HepG2 (cell line): ENCODE data around the gene TMC2. TPM values are rescaled to one million over a fixed set of nuclear protein-coding genes. Genes with fewer than 3 reads are reported as not detected.

Experiments used
- ATAC-seq: fragments of 200-7000 bp; cut with Tn5 transposase; 3 replicates; pipeline ENCODE4 v1.9.1; 2020; ENCODE audit warnings: mild to moderate bottlenecking, moderate library complexity
- BruUV-seq: library from RNA; stranded (reverse); fragments of 400-500 nt; replicated peaks from 2 replicates; lab custom pipeline; 2021; lab: Mats Ljungman, UMichigan
- CTCF ChIA-PET: fragments of 300-600 bp; formaldehyde crosslinking; extraction: SDS; loops from one replicate; lab custom pipeline; 2021; ENCODE audit warnings: low total read pairs, inconsistent platforms, low intra/inter-chr PET ratio; lab: Yijun Ruan, JAX
- POLR2A ChIA-PET: fragments of 350-600 bp; sonication (Branson Sonifier 250); formaldehyde crosslinking; loops from one replicate; lab custom pipeline; 2020; ENCODE audit warnings: antibody characterized with exemption, inconsistent platforms; lab: Yijun Ruan, JAX
- DNase-seq: peaks from one replicate; pipeline ENCODE4 v3.0.0-alpha.2; 2015; ENCODE audit warnings: low spot score
- FAIRE-seq: peaks from 3 replicates; lab custom pipeline; 2011; peaks lifted over from hg19 to GRCh38; lab: Jason Lieb, UNC
- H2AFZ ChIP-seq: one replicate; pipeline ENCODE4 v1.6.1; 2011; ENCODE audit warnings: low read length, inconsistent platforms
- H3K27ac ChIP-seq: fragments of 300-600 bp; 3 replicates; pipeline ENCODE4 v1.8.0; 2011; ENCODE audit warnings: mixed run types, mild to moderate bottlenecking, mixed read lengths, low read length, inconsistent platforms; ENCODE audit not compliant: insufficient read depth; ENCODE audit errors: extremely low read length
- H3K27me3 ChIP-seq, 2 experiments: fragments of 200-600 bp in 1 of 2; 2 replicates in 1 of 2; 3 replicates in 1 of 2; pipeline versions ENCODE4 v1.6.0 to v1.8.0; 2011; ENCODE audit warnings: low read length in 2 of 2, mild to moderate bottlenecking in 2 of 2, moderate library complexity in 2 of 2, inconsistent platforms in 1 of 2; ENCODE audit not compliant: insufficient read depth in 2 of 2, control insufficient read depth in 1 of 2
- H3K36me3 ChIP-seq, 2 experiments: fragments of 200-600 bp in 1 of 2; replicated peaks in 1 of 2; 2 replicates in 1 of 2; 3 replicates in 1 of 2; pipeline versions ENCODE4 v1.5.1 to v1.8.0; 2011; ENCODE audit warnings: low read length in 2 of 2, inconsistent platforms in 1 of 2; ENCODE audit not compliant: insufficient read depth in 2 of 2, control insufficient read depth in 1 of 2
- H3K4me1 ChIP-seq: 2 replicates; pipeline ENCODE4 v1.5.1; 2012; ENCODE audit warnings: low read length, inconsistent platforms; ENCODE audit not compliant: insufficient read depth
- H3K4me2 ChIP-seq: 2 replicates; pipeline ENCODE4 v1.6.0; 2011; ENCODE audit warnings: low read depth, low read length, inconsistent platforms
- H3K4me3 ChIP-seq, 3 experiments: fragments of 200-600 bp in 1 of 3; sonication (generic), shearing (Covaris generic) in 1 of 3; replicated peaks in 1 of 3; 2 replicates each; pipeline ENCODE4 v1.5.1; 2011 to 2016; ENCODE audit warnings: low read length in 3 of 3, inconsistent platforms in 2 of 3, low read depth in 2 of 3, mild to moderate bottlenecking in 2 of 3, control low read depth in 1 of 3, mixed read lengths in 1 of 3; ENCODE audit not compliant: insufficient read depth in 1 of 3
- H3K79me2 ChIP-seq: one replicate; pipeline ENCODE4 v1.6.1; 2011; ENCODE audit warnings: low read length, inconsistent platforms; ENCODE audit not compliant: insufficient read depth
- H3K9ac ChIP-seq: 2 replicates; pipeline ENCODE4 v1.6.0; 2011; ENCODE audit warnings: mild to moderate bottlenecking, low read depth, low read length, inconsistent platforms; ENCODE audit not compliant: insufficient read depth
- H3K9me3 ChIP-seq: 2 replicates; pipeline ENCODE4 v1.5.1; 2012; ENCODE audit warnings: mild to moderate bottlenecking, low read length
- H4K20me1 ChIP-seq: 2 replicates; pipeline ENCODE4 v1.6.0; 2011; ENCODE audit warnings: inconsistent platforms, mild to moderate bottlenecking, low read length, moderate library complexity; ENCODE audit not compliant: insufficient read depth
- BHLHE40 ChIP-seq: IDR thresholded peaks from 2 replicates; pipeline ENCODE4 v1.6.1; 2011; ENCODE audit warnings: low read length, improper control_type of control experiment
- FOSL1 ChIP-seq: sonication (generic); formaldehyde crosslinking; IDR thresholded peaks from 2 replicates; pipeline ENCODE4 v1.9.0; 2021; ENCODE audit warnings: missing genetic modification reagents, borderline replicate concordance
- GLMP ChIP-seq: sonication (generic); formaldehyde crosslinking; IDR thresholded peaks from 2 replicates; pipeline ENCODE4 v1.9.0; 2021; ENCODE audit warnings: missing genetic modification reagents, mild to moderate bottlenecking, borderline replicate concordance
- NKX3-1 ChIP-seq: sonication (generic); formaldehyde crosslinking; IDR thresholded peaks from 2 replicates; pipeline ENCODE4 v1.5.0; 2020; ENCODE audit warnings: missing genetic modification reagents
- ONECUT2 ChIP-seq: sonication (generic); formaldehyde crosslinking; IDR thresholded peaks from 2 replicates; pipeline ENCODE4 v1.4.0; 2020; ENCODE audit warnings: missing genetic modification reagents
- ZFAT ChIP-seq: sonication (generic); formaldehyde crosslinking; conservative IDR thresholded peaks from 2 replicates; pipeline ENCODE4 v1.8.1; 2023; ENCODE audit warnings: missing genetic modification reagents, inconsistent platforms
- ZFP1 ChIP-seq: IDR thresholded peaks from 2 replicates; pipeline ENCODE4 v1.6.1; 2016
- ZNF367 ChIP-seq: sonication (generic); formaldehyde crosslinking; IDR thresholded peaks from 2 replicates; pipeline ENCODE4 v1.4.0; 2020; ENCODE audit warnings: missing genetic modification reagents, borderline replicate concordance
- ZNF639 ChIP-seq: conservative IDR thresholded peaks from 2 replicates; pipeline ENCODE4 v1.6.1; 2018; ENCODE audit warnings: missing genetic modification reagents
- ZNF724P ChIP-seq: sonication (generic); formaldehyde crosslinking; IDR thresholded peaks from 2 replicates; pipeline ENCODE4 v1.8.0; 2022; ENCODE audit warnings: missing genetic modification reagents, borderline replicate concordance
- ZNF816 ChIP-seq: sonication (generic); formaldehyde crosslinking; IDR thresholded peaks from 2 replicates; pipeline ENCODE4 v1.8.0; 2022; ENCODE audit warnings: missing genetic modification reagents, mild to moderate bottlenecking, borderline replicate concordance
- WGBS: methylation state at CpG from one replicate; pipeline ENCODE4 v1.1.6; 2017; ENCODE audit warnings: low lambda C conversion rate; 5-methylcytosine and 5-hydroxymethylcytosine counted together
- in situ Hi-C: cut with HindIII; loops from 2 replicates; pipeline ENCODE4 v1.10.0; 2017; ENCODE audit warnings: low pct_unique_long_range_greater_than_20kb; ENCODE audit not compliant: extremely low pct_ligation_motif_present
- intact Hi-C: fragments of 100-400 bp; cut with micrococcal nuclease; formaldehyde crosslinking; loops from one replicate; pipeline ENCODE4 v1.10.0; 2022; ENCODE audit not compliant: unreplicated experiment
- polyA plus RNA-seq, 8 experiments: library from polyadenylated mRNA; depleted of rRNA in 3 of 8; stranded (reverse) in 7 of 8; unstranded in 1 of 8; fragments of >200 nt; fragmentation: Illumina TruSeq in 4 of 8; extraction: Trizol in 4 of 8; gene quantifications; 2 replicates each; pipeline versions ENCODE4 v1.2.1 to v1.2.3, GENCODE V29; 2011 to 2016; ENCODE audit warnings: low read depth in 4 of 8, missing spikeins in 1 of 8, mixed read lengths in 1 of 8; ENCODE audit not compliant: insufficient read depth in 1 of 8
- total RNA-seq, 5 experiments: library from RNA; depleted of rRNA; stranded (reverse); fragments of >200 nt; fragmentation: Illumina TruSeq; extraction: Trizol; gene quantifications; 2 replicates each; pipeline ENCODE4 v1.2.3, GENCODE V29; 2016; ENCODE audit warnings: low read depth in 1 of 5
- TF ChIP-seq, protein P1 (sequence below): sonication (generic); formaldehyde crosslinking; IDR thresholded peaks from 2 replicates; pipeline ENCODE4 v1.5.0; 2020; ENCODE audit warnings: mild to moderate bottlenecking, missing genetic modification reagents, borderline replicate concordance

TMC2 gene
- total and polyA plus RNA-seq, 2 of the 13 experiments (the other 11 are each of a cell fraction or from before 2014, with no cell fraction given) = not detected

- H2AFZ ChIP-seq = no peak overlapping the region
- H3K36me3 ChIP-seq = no peaks in the 10 kb centered on the region
- no peak overlapping the region for H3K9ac ChIP-seq
- peaks cover 0 to 8% of the 10 kb centered on the region in 2 experiments; a peak in 2 of 5 replicates for H3K27me3 ChIP-seq
- H3K4me1 ChIP-seq = no peaks in the 10 kb centered on the region
- TF ChIP-seq, protein P1, sequence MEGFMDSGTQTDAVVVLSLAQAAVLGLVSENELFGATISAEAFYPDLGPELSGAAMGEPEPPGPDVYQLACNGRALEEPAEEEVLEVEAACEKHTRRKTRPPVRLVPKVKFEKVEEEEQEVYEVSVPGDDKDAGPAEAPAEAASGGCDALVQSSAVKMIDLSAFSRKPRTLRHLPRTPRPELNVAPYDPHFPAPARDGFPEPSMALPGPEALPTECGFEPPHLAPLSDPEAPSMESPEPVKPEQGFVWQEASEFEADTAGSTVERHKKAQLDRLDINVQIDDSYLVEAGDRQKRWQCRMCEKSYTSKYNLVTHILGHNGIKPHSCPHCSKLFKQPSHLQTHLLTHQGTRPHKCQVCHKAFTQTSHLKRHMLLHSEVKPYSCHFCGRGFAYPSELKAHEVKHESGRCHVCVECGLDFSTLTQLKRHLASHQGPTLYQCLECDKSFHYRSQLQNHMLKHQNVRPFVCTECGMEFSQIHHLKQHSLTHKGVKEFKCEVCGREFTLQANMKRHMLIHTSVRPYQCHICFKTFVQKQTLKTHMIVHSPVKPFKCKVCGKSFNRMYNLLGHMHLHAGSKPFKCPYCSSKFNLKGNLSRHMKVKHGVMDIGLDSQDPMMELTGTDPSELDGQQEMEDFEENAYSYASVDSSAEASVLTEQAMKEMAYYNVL = no peak
- TF ChIP-seq ONECUT2 (CRISPR knock-in tag) (no peak), GLMP (CRISPR knock-in tag) (no peak), BHLHE40 (no peak), ZNF816 (no peak), ZNF724P (CRISPR knock-in tag) (no peak), ZFP1 (no peak), ZFAT (CRISPR knock-in tag) (no peak), ZNF367 (CRISPR knock-in tag) (no peak), FOSL1 (CRISPR knock-in tag) (no peak), ZNF639 (no peak), NKX3-1 (CRISPR knock-in tag) (no peak)
- TF ChIP-seq, all 625 proteins: peak for 0
- ChIA-PET CTCF (no interaction called here), POLR2A (interaction anchor here (3.1 kb wide), 1 partner anchor 9 kb away, joined by 15 read pairs; the partner anchor contains the start of gene NOP56)
- BruUV-seq = no TSS peak
- Histone ChIP-seq H3K4me3 (no peak overlapping the region), H3K27ac (no peak overlapping the region), H3K9me3 (no peaks in the 10 kb centered on the region), H4K20me1 (no peaks in the 10 kb centered on the region), H3K4me2 (no peak overlapping the region), H3K79me2 (no peaks in the 10 kb centered on the region)
- in situ Hi-C loops (no loop called here), intact Hi-C loops (no loop called here)
- no peak for FAIRE-seq
- no peak for DNase-seq
- 0% methylated on average over 1 of the region's 1 CpG for WGBS
- ATAC-seq = no peak
Measured at GRCh38 chr20:2643708-2644107, 107.3 kb downstream of the TMC2 start.
